BE2C (cell line): Measurements from ENCODE around the gene OCA2.

Experiments
- DNase-seq: peaks from one replicate; pipeline ENCODE4 v3.0.0-alpha.2; 2020
- H3K27me3 ChIP-seq: fragments of 250-450 bp; sonication (Bioruptor Pico); 2 replicates; pipeline ENCODE4 v1.5.1; 2020; ENCODE audit warnings: mild to moderate bottlenecking
- H3K36me3 ChIP-seq: fragments of 250-450 bp; sonication (Bioruptor Pico); 2 replicates; pipeline ENCODE4 v1.5.1; 2020; ENCODE audit warnings: mild to moderate bottlenecking
- H3K4me1 ChIP-seq: fragments of 250-450 bp; sonication (Bioruptor Pico); 2 replicates; pipeline ENCODE4 v1.5.1; 2020
- H3K4me3 ChIP-seq: 2 replicates; pipeline ENCODE4 v1.5.1; 2011; ENCODE audit warnings: low read depth, low read length
- H3K9me3 ChIP-seq: fragments of 250-450 bp; sonication (Bioruptor Pico); 2 replicates; pipeline ENCODE4 v1.5.1; 2020
- CTCF ChIP-seq: IDR thresholded peaks from 2 replicates; pipeline ENCODE4 v1.5.1; 2012; ENCODE audit warnings: mild to moderate bottlenecking, low read depth, low read length

OCA2 gene

GRCh38 chr15:28026221-28026620, 72.9 kb downstream of the OCA2 start:
- Histone ChIP-seq H3K4me3 (no peak overlapping the region), H3K36me3 (no peaks in the 10 kb centered on the region), H3K4me1 (peaks cover 6% of the 10 kb centered on the region), H3K9me3 (no peaks in the 10 kb centered on the region), H3K27me3 (no peaks in the 10 kb centered on the region)
- no peak for DNase-seq
- TF ChIP-seq CTCF = no peak

GRCh38 chr15:28025413-28025812, 73.7 kb downstream of the OCA2 start:
- peaks cover 6% of the 10 kb centered on the region for H3K4me1 ChIP-seq
- no peaks in the 10 kb centered on the region for H3K9me3 ChIP-seq
- H3K27me3 ChIP-seq = no peaks in the 10 kb centered on the region
- H3K36me3 ChIP-seq = no peaks in the 10 kb centered on the region
- no peak overlapping the region for H3K4me3 ChIP-seq
- DNase-seq = no peak
- TF ChIP-seq CTCF = no peak

- no peak for TF ChIP-seq CTCF
- H3K27me3 ChIP-seq = no peaks in the 10 kb centered on the region
- H3K36me3 ChIP-seq = no peaks in the 10 kb centered on the region
- no peaks in the 10 kb centered on the region for H3K9me3 ChIP-seq
- DNase-seq = no peak
- no peak overlapping the region for H3K4me3 ChIP-seq
- peaks cover 6% of the 10 kb centered on the region for H3K4me1 ChIP-seq
Observed at GRCh38 chr15:28024889-28025250, 74.2 kb downstream of the OCA2 start.

GRCh38 chr15:28023933-28024888, 74.9 kb downstream of the OCA2 start:
- no peak for TF ChIP-seq CTCF
- Histone ChIP-seq H3K27me3 (no peaks in the 10 kb centered on the region), H3K4me1 (peaks cover 6% of the 10 kb centered on the region), H3K36me3 (no peaks in the 10 kb centered on the region), H3K9me3 (no peaks in the 10 kb centered on the region), H3K4me3 (no peak overlapping the region)
- DNase-seq = no peak

GRCh38 chr15:28023422-28023821, 75.7 kb downstream of the OCA2 start:
- H3K9me3 ChIP-seq = no peaks in the 10 kb centered on the region
- no peaks in the 10 kb centered on the region for H3K27me3 ChIP-seq
- H3K4me1 ChIP-seq = peaks cover 6% of the 10 kb centered on the region
- no peak for DNase-seq
- H3K36me3 ChIP-seq = no peaks in the 10 kb centered on the region
- no peak for TF ChIP-seq CTCF
- no peak overlapping the region for H3K4me3 ChIP-seq

GRCh38 chr15:28022961-28023360, 76.2 kb downstream of the OCA2 start:
- peaks cover 6% of the 10 kb centered on the region for H3K4me1 ChIP-seq
- H3K36me3 ChIP-seq = no peaks in the 10 kb centered on the region
- no peak for TF ChIP-seq CTCF
- no peaks in the 10 kb centered on the region for H3K27me3 ChIP-seq
- H3K4me3 ChIP-seq = no peak overlapping the region
- H3K9me3 ChIP-seq = no peaks in the 10 kb centered on the region
- no peak for DNase-seq
